Endothelial cell (in vitro differentiated cells): ENCODE measurements around the gene JMJD8. TPM values are rescaled to one million over a fixed set of nuclear protein-coding genes. Genes with fewer than 3 reads are reported as not detected.

Experiments used
- DNase-seq: peaks from one replicate; pipeline ENCODE4 v3.0.0; 2021; ENCODE audit warnings: low spot score
- H3K27ac Mint-ChIP-seq: one replicate; pipeline ENCODE4 v1.8.0; 2021; ENCODE audit warnings: mixed read lengths, inconsistent platforms; ENCODE audit not compliant: unreplicated experiment
- H3K27me3 Mint-ChIP-seq: one replicate; pipeline ENCODE4 v1.8.0; 2021; ENCODE audit warnings: mild to moderate bottlenecking, moderate library complexity, mixed read lengths, inconsistent platforms; ENCODE audit not compliant: unreplicated experiment
- H3K36me3 Mint-ChIP-seq: one replicate; pipeline ENCODE4 v1.8.0; 2021; ENCODE audit warnings: mild to moderate bottlenecking, low read depth, mixed read lengths, inconsistent platforms; ENCODE audit not compliant: unreplicated experiment
- H3K4me1 Mint-ChIP-seq: one replicate; pipeline ENCODE4 v1.8.0; 2021; ENCODE audit warnings: mild to moderate bottlenecking, mixed read lengths, inconsistent platforms; ENCODE audit not compliant: unreplicated experiment
- H3K4me3 Mint-ChIP-seq: one replicate; pipeline ENCODE4 v1.8.0; 2021; ENCODE audit warnings: mild to moderate bottlenecking, mixed read lengths, inconsistent platforms; ENCODE audit not compliant: unreplicated experiment
- H3K9me3 Mint-ChIP-seq: one replicate; pipeline ENCODE4 v1.8.0; 2021; ENCODE audit warnings: mixed read lengths, inconsistent platforms; ENCODE audit not compliant: unreplicated experiment
- CTCF ChIP-seq: fragments of 200-600 bp; sonication (generic); IDR thresholded peaks from one replicate; pipeline ENCODE4 v1.5.0; 2021; ENCODE audit warnings: antibody characterized with exemption; ENCODE audit not compliant: unreplicated experiment
- total RNA-seq: library from RNA; stranded (reverse); fragmentation: NEBNext Ultra II Directional; extraction: Animal tissue kit (Norgen Biotek cat#: 25700); gene quantifications from one replicate; pipeline ENCODE4 v1.2.1, GENCODE V29; 2021; ENCODE audit not compliant: unreplicated experiment

JMJD8 gene
- total RNA-seq, 1 donor from 2014 or later = 31.6 TPM

DNA sequence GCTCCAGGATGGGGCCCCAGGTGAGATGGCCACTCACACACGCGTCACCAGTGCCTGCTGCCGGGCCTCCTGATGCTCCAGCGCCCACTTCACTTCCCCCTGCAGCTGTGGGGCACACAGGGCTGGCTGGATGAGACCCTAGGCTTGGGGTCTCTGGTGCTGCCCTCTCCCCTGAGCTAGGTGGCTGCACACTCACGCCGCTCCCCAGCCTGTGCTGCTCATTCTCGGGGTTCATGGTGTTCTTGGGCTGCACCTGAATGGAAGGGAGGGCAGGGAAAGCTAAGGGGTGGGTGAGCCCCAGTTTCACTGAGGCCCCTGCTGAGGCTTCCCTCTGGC lies 40.9 kb upstream of the JMJD8 start:
- TF ChIP-seq CTCF = no peak
- no peak overlapping the region for H3K4me3 Mint-ChIP-seq
- H3K27ac Mint-ChIP-seq = no peak overlapping the region
- H3K36me3 Mint-ChIP-seq = no peaks in the 10 kb centered on the region
- no peaks in the 10 kb centered on the region for H3K4me1 Mint-ChIP-seq
- no peaks in the 10 kb centered on the region for H3K9me3 Mint-ChIP-seq
- DNase-seq = no peak
- H3K27me3 Mint-ChIP-seq = peaks cover 11% of the 10 kb centered on the region

DNA sequence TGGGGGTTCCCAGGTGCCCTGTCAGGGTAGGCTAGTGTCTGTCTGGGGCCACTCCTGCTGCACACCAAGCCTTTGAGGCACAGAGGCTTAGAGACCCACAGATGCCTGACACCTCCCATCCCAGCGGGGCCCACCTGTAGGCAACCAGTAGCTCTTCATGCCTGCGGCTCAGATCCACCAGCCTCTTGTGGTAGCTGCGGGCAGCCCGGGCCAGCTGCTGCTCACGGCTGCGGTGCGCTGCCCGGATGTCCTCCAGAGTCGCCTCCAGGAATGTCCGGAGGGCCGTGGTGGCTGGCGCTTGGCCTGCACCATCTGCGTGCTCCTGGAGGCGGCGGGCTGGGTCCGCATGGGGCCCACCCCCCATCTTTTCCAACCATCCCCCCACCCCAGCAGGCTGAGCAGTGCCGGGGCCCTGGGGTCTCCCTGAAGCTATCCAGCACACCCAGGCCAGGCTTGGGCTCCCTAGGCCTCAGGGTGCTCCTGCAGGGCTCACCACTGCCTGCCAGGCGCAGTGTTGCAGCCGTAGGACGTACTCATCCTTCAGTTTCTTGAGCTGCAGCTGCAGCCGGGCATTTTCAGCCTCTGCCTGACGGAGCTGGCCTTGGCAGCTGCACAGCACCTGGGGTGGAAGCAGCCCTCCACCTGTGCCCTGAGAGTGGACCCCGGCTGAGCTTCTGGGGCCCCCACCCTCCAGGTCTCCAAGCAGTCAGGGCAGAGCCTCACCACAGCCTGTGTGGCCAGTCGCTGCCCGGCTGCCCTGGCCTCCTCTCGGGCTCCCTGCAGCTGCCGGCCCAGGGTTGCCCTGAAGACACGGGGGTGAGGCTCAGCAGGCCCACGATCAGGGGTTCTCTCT lies 40.3 kb upstream of the JMJD8 start:
- H3K4me1 Mint-ChIP-seq = no peaks in the 10 kb centered on the region
- no peak overlapping the region for H3K4me3 Mint-ChIP-seq
- no peak for TF ChIP-seq CTCF
- peaks cover 12% of the 10 kb centered on the region for H3K27me3 Mint-ChIP-seq
- DNase-seq = no peak
- H3K9me3 Mint-ChIP-seq = no peaks in the 10 kb centered on the region
- H3K27ac Mint-ChIP-seq = no peak overlapping the region
- no peaks in the 10 kb centered on the region for H3K36me3 Mint-ChIP-seq

GRCh38 chr16:723695-724094 lies 39.6 kb upstream of the JMJD8 start:
- no peaks in the 10 kb centered on the region for H3K4me1 Mint-ChIP-seq
- no peaks in the 10 kb centered on the region for H3K9me3 Mint-ChIP-seq
- H3K36me3 Mint-ChIP-seq = no peaks in the 10 kb centered on the region
- no peak for TF ChIP-seq CTCF
- H3K27me3 Mint-ChIP-seq = peaks cover 20% of the 10 kb centered on the region
- no peak overlapping the region for H3K4me3 Mint-ChIP-seq
- no peak overlapping the region for H3K27ac Mint-ChIP-seq
- DNase-seq = no peak

- Mint-ChIP-seq H3K9me3 (no peaks in the 10 kb centered on the region), H3K36me3 (no peaks in the 10 kb centered on the region), H3K4me3 (no peak overlapping the region), H3K27me3 (peaks cover 21% of the 10 kb centered on the region), H3K4me1 (no peaks in the 10 kb centered on the region), H3K27ac (no peak overlapping the region)
- no peak for DNase-seq
- TF ChIP-seq CTCF = no peak
Measured at GRCh38 chr16:722835-723633, 38.9 kb upstream of the JMJD8 start.
